Measurements from ENCODE around the gene FRYL.

Gene FRYL

DNA sequence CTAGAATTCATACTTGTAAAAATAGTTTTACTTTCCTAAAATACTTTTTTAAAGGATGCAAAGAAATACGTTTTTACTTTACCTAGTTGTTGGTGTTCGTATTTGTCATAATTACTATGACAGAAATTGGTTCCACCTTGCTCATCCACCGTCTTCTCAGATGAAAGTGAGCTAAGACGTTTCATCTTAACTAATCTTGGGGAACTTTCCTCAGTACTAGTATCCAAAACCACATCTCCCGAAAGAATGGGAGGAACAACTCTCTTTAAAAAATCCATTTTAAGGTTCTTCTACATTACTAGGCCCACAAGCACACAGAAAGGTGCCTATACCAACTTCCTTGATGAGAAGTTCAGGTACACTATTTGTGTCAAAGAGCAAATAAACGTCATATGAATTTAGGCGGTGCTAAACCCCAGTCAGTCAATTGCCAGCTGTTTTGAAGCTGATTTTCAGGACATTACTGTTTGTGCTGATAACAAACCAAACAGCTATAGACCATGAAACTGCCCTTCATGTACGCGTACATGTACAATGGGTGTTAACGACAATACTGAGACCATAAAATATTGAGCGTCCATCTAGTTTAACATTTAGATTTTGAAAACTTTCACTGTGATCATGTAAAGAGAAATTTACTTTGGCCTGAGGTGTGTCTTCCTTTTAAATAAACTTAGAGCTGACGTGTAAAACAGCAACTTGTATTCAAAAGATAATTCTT, 99.1 kb downstream of the FRYL start:
- TF ChIP-seq, protein P1, sequence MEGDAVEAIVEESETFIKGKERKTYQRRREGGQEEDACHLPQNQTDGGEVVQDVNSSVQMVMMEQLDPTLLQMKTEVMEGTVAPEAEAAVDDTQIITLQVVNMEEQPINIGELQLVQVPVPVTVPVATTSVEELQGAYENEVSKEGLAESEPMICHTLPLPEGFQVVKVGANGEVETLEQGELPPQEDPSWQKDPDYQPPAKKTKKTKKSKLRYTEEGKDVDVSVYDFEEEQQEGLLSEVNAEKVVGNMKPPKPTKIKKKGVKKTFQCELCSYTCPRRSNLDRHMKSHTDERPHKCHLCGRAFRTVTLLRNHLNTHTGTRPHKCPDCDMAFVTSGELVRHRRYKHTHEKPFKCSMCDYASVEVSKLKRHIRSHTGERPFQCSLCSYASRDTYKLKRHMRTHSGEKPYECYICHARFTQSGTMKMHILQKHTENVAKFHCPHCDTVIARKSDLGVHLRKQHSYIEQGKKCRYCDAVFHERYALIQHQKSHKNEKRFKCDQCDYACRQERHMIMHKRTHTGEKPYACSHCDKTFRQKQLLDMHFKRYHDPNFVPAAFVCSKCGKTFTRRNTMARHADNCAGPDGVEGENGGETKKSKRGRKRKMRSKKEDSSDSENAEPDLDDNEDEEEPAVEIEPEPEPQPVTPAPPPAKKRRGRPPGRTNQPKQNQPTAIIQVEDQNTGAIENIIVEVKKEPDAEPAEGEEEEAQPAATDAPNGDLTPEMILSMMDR (conservative IDR thresholded peaks at IDR 0.05; ENCODE audit: control insufficient read depth, insufficient read depth, low read depth, low read length) = no peak
- no peak overlapping the region for H3K4me3 ChIP-seq (ENCODE audit: control insufficient read depth, low read depth, low read length)
- DNase-seq (ENCODE audit: low read depth) = no peak

GRCh38 chr4:48673537-48673936, 106.5 kb downstream of the FRYL start:
- H3K4me3 ChIP-seq (ENCODE audit: control insufficient read depth, low read depth, low read length) = no peak overlapping the region
- TF ChIP-seq, protein P1 (conservative IDR thresholded peaks at IDR 0.05; ENCODE audit: control insufficient read depth, insufficient read depth, low read depth, low read length) = no peak
- DNase-seq (ENCODE audit: low read depth) = no peak

DNA sequence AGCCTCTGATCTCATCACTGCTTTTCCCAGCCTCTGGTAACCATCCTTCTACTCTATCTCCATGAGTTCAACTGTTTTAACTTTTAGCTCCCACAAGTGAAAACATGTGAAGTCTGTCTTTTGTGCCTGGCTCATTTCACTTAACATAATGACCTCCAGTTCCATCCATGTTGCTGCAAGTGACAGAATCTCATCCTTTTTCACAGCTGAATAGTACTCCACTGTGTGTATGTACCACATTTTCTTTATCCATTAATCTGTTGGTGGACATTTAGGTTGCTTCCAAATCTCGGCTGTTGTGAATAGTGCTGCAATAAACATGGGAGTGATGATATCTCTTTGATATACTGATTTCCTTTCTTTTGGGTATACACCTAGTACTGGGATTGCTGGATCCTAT, 109.5 kb downstream of the FRYL start:
- DNase-seq (ENCODE audit: low read depth) = no peak
- TF ChIP-seq, protein P1 (conservative IDR thresholded peaks at IDR 0.05; ENCODE audit: control insufficient read depth, insufficient read depth, low read depth, low read length) = no peak
- H3K4me3 ChIP-seq (ENCODE audit: control insufficient read depth, low read depth, low read length) = no peak overlapping the region

DNA sequence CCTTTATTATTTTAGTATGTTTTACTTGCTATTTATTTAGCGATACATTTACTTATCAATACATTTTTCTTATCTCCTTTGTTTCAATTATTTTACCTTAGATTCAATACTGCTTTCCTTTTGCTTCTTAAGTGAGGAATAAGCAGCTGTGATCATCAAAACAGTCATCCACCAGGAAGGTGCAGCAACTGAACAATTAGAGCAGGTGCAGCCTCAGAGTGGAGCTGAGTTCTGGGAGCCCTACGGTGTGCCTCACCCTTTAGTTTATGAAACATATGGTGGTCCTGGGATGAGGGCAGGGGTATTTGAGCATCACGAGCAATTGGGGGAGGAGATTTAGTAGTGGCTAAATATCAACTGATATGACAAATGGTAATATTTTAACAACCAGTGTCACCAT, 111.0 kb downstream of the FRYL start:
- DNase-seq (ENCODE audit: low read depth) = no peak
- H3K4me3 ChIP-seq (ENCODE audit: control insufficient read depth, low read depth, low read length) = no peak overlapping the region
- TF ChIP-seq, protein P1 (conservative IDR thresholded peaks at IDR 0.05; ENCODE audit: control insufficient read depth, insufficient read depth, low read depth, low read length) = no peak

DNA sequence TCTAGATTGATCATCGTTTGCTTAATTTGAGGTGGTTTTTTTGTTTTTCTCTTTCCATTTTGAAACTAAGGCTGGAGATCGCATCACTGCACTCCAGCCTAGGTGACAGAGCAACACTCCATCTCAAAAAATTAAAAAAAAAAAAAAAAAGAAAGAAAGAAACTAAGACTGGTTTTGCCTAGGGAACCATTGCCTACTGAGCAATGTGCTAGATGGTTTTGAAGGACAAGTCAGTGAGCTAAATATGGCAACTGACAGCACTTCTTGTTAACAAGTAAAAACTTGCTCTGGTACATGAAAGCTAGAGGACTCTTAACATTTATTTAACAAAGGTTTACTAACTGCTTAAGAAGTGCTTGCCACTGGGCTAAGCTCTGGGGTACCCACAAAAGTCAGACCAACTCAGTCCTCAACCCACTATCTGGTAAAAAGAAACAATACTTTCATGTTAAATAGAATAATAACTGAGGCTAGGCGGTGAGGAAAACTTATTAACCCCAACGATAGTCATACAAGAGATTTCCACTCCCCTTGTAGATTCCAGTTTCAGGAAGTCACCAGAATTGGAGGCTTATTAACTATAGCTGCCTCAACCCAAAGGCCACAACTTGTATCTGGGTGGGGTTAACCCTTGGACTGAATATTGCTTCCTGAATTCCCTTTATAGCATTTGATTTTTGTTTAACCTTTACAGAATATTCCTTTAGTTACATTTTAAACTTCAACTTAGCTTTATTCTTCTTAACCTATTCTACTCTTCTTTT, 111.6 kb downstream of the FRYL start:
- TF ChIP-seq, protein P1 (conservative IDR thresholded peaks at IDR 0.05; ENCODE audit: control insufficient read depth, insufficient read depth, low read depth, low read length) = no peak
- no peak overlapping the region for H3K4me3 ChIP-seq (ENCODE audit: control insufficient read depth, low read depth, low read length)
- no peak for DNase-seq (ENCODE audit: low read depth)

DNA sequence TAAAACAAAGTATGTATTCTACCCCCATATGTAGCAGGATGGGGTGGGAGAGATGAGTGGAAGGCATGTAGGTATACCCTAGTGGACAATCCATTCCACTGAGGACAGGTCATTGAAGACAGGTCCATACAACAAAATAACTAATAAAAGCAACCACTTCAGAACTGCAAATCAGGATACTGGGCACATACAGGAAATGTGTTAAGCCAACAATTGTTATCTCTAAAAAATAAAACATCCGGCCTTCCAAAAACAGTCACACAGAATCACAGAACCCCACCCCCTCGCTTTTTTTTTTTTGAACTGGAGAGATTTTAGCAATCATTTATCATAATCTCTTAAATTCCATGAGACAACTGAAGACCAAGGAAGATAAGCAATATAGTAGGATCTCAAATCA, 112.9 kb downstream of the FRYL start:
- DNase-seq (ENCODE audit: low read depth) = no peak
- H3K4me3 ChIP-seq (ENCODE audit: control insufficient read depth, low read depth, low read length) = no peak overlapping the region
- TF ChIP-seq, protein P1 (conservative IDR thresholded peaks at IDR 0.05; ENCODE audit: control insufficient read depth, insufficient read depth, low read depth, low read length) = no peak

Measured in fibroblast of mammary gland (primary cell).